Upper lobe of left lung (tissue), 4 donors: ENCODE results near the gene ANAPC7.

Experiments
- CTCF ChIP-seq, 6 experiments: fragments of 450-650 bp in 4 of 6; fragments of 200-600 bp in 2 of 6; sonication (generic) in 2 of 6; IDR thresholded peaks; one replicate each; pipeline ENCODE4 v1.5.1; 2016 to 2019; ENCODE audit warnings: antibody characterized with exemption in 6 of 6
- EP300 ChIP-seq, 4 donors: sonication (generic); formaldehyde crosslinking; IDR thresholded peaks; one replicate each; pipeline ENCODE4 v1.5.1; 2017; ENCODE audit warnings: antibody characterized with exemption in 4 of 4, control low read depth in 2 of 4
- POLR2A ChIP-seq, 4 donors: fragments of 450-650 bp; IDR thresholded peaks; one replicate each; pipeline ENCODE4 v1.5.1; 2016 to 2017; ENCODE audit warnings: antibody characterized with exemption in 4 of 4, mild to moderate bottlenecking in 2 of 4
- POLR2AphosphoS5 ChIP-seq, 2 donors: sonication (generic); formaldehyde crosslinking; IDR thresholded peaks; one replicate each; pipeline ENCODE4 v1.5.1; 2017; ENCODE audit warnings: antibody characterized with exemption in 2 of 2

- TF ChIP-seq EP300 (IDR thresholded peaks at IDR 0.05) (no peak), CTCF (IDR thresholded peaks at IDR 0.05) (peak in 2 of 6 experiments; percentile 7 to 10), POLR2AphosphoS5 (IDR thresholded peaks at IDR 0.05) (no peak), POLR2A (IDR thresholded peaks at IDR 0.05) (no peak)
These were observed 48.4 kb downstream of the ANAPC7 start for GRCh38 chr12:110355073-110355472.
